Effector memory CD4-positive, alpha-beta T cell (primary cell): ENCODE measurements around the gene RPS6KA5.

ENCODE experiments used
- DNase-seq, 3 donors: peaks; one replicate each; pipeline ENCODE4 v3.0.0-alpha.2; 2020
- H3K27ac ChIP-seq: 2 replicates; pipeline ENCODE4 v1.7.0; 2013; ENCODE audit warnings: mild to moderate bottlenecking, low read length, moderate library complexity; ENCODE audit not compliant: insufficient read depth, poor library complexity, severe bottlenecking
- H3K27me3 ChIP-seq: replicated peaks from 2 replicates; pipeline ENCODE4 v1.7.0; 2013; ENCODE audit warnings: mild to moderate bottlenecking, low read length; ENCODE audit not compliant: insufficient read depth, control insufficient read depth, poor library complexity, severe bottlenecking
- H3K36me3 ChIP-seq: 2 replicates; pipeline ENCODE4 v1.7.0; 2013; ENCODE audit warnings: mild to moderate bottlenecking, low read length, moderate library complexity; ENCODE audit not compliant: control insufficient read depth, insufficient read depth
- H3K4me1 ChIP-seq: 2 replicates; pipeline ENCODE4 v1.7.0; 2013; ENCODE audit warnings: low read length, mild to moderate bottlenecking; ENCODE audit not compliant: control insufficient read depth, insufficient read depth, poor library complexity, severe bottlenecking
- H3K4me3 ChIP-seq: 2 replicates; pipeline ENCODE4 v1.7.0; 2013; ENCODE audit warnings: low read length, low read depth, mild to moderate bottlenecking; ENCODE audit not compliant: insufficient read depth, poor library complexity, severe bottlenecking
- H3K9me3 ChIP-seq: 2 replicates; pipeline ENCODE4 v1.7.0; 2013; ENCODE audit warnings: mild to moderate bottlenecking, low read length, moderate library complexity; ENCODE audit not compliant: control insufficient read depth

RPS6KA5 gene

GRCh38 chr14:90976101-90976500 lies 84.3 kb downstream of the RPS6KA5 start:
- H3K27me3 ChIP-seq, result no peaks in the 10 kb centered on the region

GRCh38 chr14:90971687-90972086 lies 88.8 kb downstream of the RPS6KA5 start:
- Histone ChIP-seq H3K27ac (no peak overlapping the region), H3K27me3 (no peaks in the 10 kb centered on the region), H3K9me3 (no peaks in the 10 kb centered on the region), H3K4me1 (no peaks in the 10 kb centered on the region), H3K36me3 (peaks cover 7% of the 10 kb centered on the region), H3K4me3 (no peak overlapping the region)
- DNase-seq, result no peak

More at GRCh38 chr14:90976101-90976500, 84.3 kb downstream of the RPS6KA5 start:
- Histone ChIP-seq H3K27ac (no peak overlapping the region), H3K9me3 (no peaks in the 10 kb centered on the region), H3K36me3 (peaks cover 14% of the 10 kb centered on the region), H3K4me1 (no peaks in the 10 kb centered on the region), H3K4me3 (no peak overlapping the region)
- DNase-seq, result no peak

GRCh38 chr14:90970167-90970600 lies 90.3 kb downstream of the RPS6KA5 start:
- Histone ChIP-seq H3K36me3 (peaks cover under 1% of the 10 kb centered on the region), H3K27ac (no peak overlapping the region), H3K4me3 (no peak overlapping the region), H3K9me3 (no peaks in the 10 kb centered on the region), H3K27me3 (no peaks in the 10 kb centered on the region), H3K4me1 (no peaks in the 10 kb centered on the region)
- DNase-seq, result no peak

GRCh38 chr14:90969531-90970166 lies 90.8 kb downstream of the RPS6KA5 start:
- H3K27ac ChIP-seq, result no peak overlapping the region
- H3K4me3 ChIP-seq, result no peak overlapping the region

GRCh38 chr14:90968025-90968424 lies 92.4 kb downstream of the RPS6KA5 start:
- DNase-seq, result no peak

More at GRCh38 chr14:90969531-90970166, 90.8 kb downstream of the RPS6KA5 start:
- no peak for DNase-seq
- Histone ChIP-seq H3K4me1 (no peaks in the 10 kb centered on the region), H3K27me3 (no peaks in the 10 kb centered on the region), H3K9me3 (no peaks in the 10 kb centered on the region), H3K36me3 (no peaks in the 10 kb centered on the region)

GRCh38 chr14:90966493-90966892 lies 93.9 kb downstream of the RPS6KA5 start:
- H3K4me1 ChIP-seq, result no peaks in the 10 kb centered on the region
- no peaks in the 10 kb centered on the region for H3K27me3 ChIP-seq
- no peaks in the 10 kb centered on the region for H3K36me3 ChIP-seq
- DNase-seq, result no peak
- H3K27ac ChIP-seq, result no peak overlapping the region
- no peak overlapping the region for H3K4me3 ChIP-seq
- H3K9me3 ChIP-seq, result no peaks in the 10 kb centered on the region

More at GRCh38 chr14:90968025-90968424, 92.4 kb downstream of the RPS6KA5 start:
- Histone ChIP-seq H3K4me1 (no peaks in the 10 kb centered on the region), H3K4me3 (no peak overlapping the region), H3K27me3 (no peaks in the 10 kb centered on the region), H3K27ac (no peak overlapping the region), H3K36me3 (no peaks in the 10 kb centered on the region), H3K9me3 (no peaks in the 10 kb centered on the region)

GRCh38 chr14:90965765-90966164 lies 94.7 kb downstream of the RPS6KA5 start:
- no peak overlapping the region for H3K27ac ChIP-seq
- no peaks in the 10 kb centered on the region for H3K9me3 ChIP-seq
- no peaks in the 10 kb centered on the region for H3K36me3 ChIP-seq
- DNase-seq, result no peak
- no peaks in the 10 kb centered on the region for H3K4me1 ChIP-seq
- no peaks in the 10 kb centered on the region for H3K27me3 ChIP-seq
- no peak overlapping the region for H3K4me3 ChIP-seq

GRCh38 chr14:90963343-90963742 lies 97.1 kb downstream of the RPS6KA5 start:
- no peak for DNase-seq
- no peaks in the 10 kb centered on the region for H3K4me1 ChIP-seq
- H3K9me3 ChIP-seq, result no peaks in the 10 kb centered on the region
- H3K36me3 ChIP-seq, result peaks cover 5% of the 10 kb centered on the region
- no peak overlapping the region for H3K4me3 ChIP-seq
- H3K27me3 ChIP-seq, result no peaks in the 10 kb centered on the region
- no peak overlapping the region for H3K27ac ChIP-seq

- no peak overlapping the region for H3K27ac ChIP-seq
- no peak for DNase-seq
- no peaks in the 10 kb centered on the region for H3K9me3 ChIP-seq
- H3K36me3 ChIP-seq, result peaks cover 5% of the 10 kb centered on the region
- no peak overlapping the region for H3K4me3 ChIP-seq
- no peaks in the 10 kb centered on the region for H3K27me3 ChIP-seq
- H3K4me1 ChIP-seq, result no peaks in the 10 kb centered on the region
These were observed 97.8 kb downstream of the RPS6KA5 start for GRCh38 chr14:90962505-90963109.

GRCh38 chr14:90960818-90961217 lies 99.6 kb downstream of the RPS6KA5 start:
- no peak for DNase-seq
- H3K9me3 ChIP-seq, result no peaks in the 10 kb centered on the region
- peaks cover 9% of the 10 kb centered on the region for H3K36me3 ChIP-seq
- no peak overlapping the region for H3K27ac ChIP-seq
- H3K27me3 ChIP-seq, result no peaks in the 10 kb centered on the region
- H3K4me1 ChIP-seq, result no peaks in the 10 kb centered on the region
- no peak overlapping the region for H3K4me3 ChIP-seq
